Tibial nerve (tissue), 4 donors: ENCODE data around the gene STX8. TPM values are rescaled to one million over a fixed set of nuclear protein-coding genes. Genes with fewer than 3 reads are reported as not detected.
A peak's percentile ranks its signal among the peaks of the same experiment; 100 is the strongest.
"Not testable (repeated sequence)": the region's sequence is repeated elsewhere in the genome, so short reads cannot be mapped to it uniquely, and the experiment has no call there.

ENCODE experiments used
- DNase-seq, 2 donors: peaks; one replicate each; pipeline ENCODE4 v3.0.0-alpha.2; 2019; ENCODE audit warnings: low spot score in 2 of 2
- H3K27ac ChIP-seq, 4 donors: fragments of 200-600 bp; sonication (generic) in 3 of 4; one replicate each; pipeline ENCODE4 v1.5.1; 2017 to 2019; ENCODE audit warnings: mild to moderate bottlenecking in 1 of 4
- H3K27me3 ChIP-seq, 2 donors: fragments of 200-600 bp; sonication (generic) in 1 of 2; one replicate each; pipeline versions ENCODE4 v1.5.1 to v1.6.0; 2017 to 2019
- H3K36me3 ChIP-seq, 3 donors: fragments of 200-600 bp; sonication (generic); one replicate each; pipeline ENCODE4 v1.5.1; 2018 to 2019
- H3K4me1 ChIP-seq, 4 donors: fragments of 200-600 bp; sonication (generic) in 3 of 4; one replicate each; pipeline ENCODE4 v1.5.1; 2017 to 2019
- H3K4me3 ChIP-seq, 4 donors: fragments of 200-600 bp; sonication (generic) in 3 of 4; one replicate each; pipeline ENCODE4 v1.5.1; 2017 to 2019; ENCODE audit warnings: mild to moderate bottlenecking in 1 of 4, moderate library complexity in 1 of 4
- H3K9me3 ChIP-seq, 4 donors: fragments of 200-600 bp; sonication (generic) in 3 of 4; one replicate each; pipeline ENCODE4 v1.5.1; 2017 to 2019
- EP300 ChIP-seq, 2 donors: sonication (generic); formaldehyde crosslinking; IDR thresholded peaks; one replicate each; pipeline ENCODE4 v1.6.1; 2017; ENCODE audit warnings: antibody characterized with exemption in 2 of 2, mild to moderate bottlenecking in 1 of 2
- POLR2A ChIP-seq, 2 donors: fragments of 450-650 bp; IDR thresholded peaks; one replicate each; pipeline ENCODE4 v1.6.1; 2017; ENCODE audit warnings: antibody characterized with exemption in 2 of 2, mild to moderate bottlenecking in 2 of 2, moderate library complexity in 2 of 2
- WGBS, 2 donors: methylation state at CpG; one replicate each; pipeline ENCODE4 v1.1.5; 2018; 5-methylcytosine and 5-hydroxymethylcytosine counted together
- total RNA-seq, 4 donors: library from RNA; depleted of rRNA; stranded (reverse); fragments of >200 nt; gene quantifications; one replicate each; pipeline ENCODE4 v1.1.0, GENCODE V29; 2016
- TF ChIP-seq, protein P1 (sequence below), 5 experiments: fragments of 200-600 bp in 3 of 5; fragments of 450-650 bp in 2 of 5; sonication (generic) in 3 of 5; IDR thresholded peaks; one replicate each; pipeline ENCODE4 v1.5.1; 2016 to 2019; ENCODE audit warnings: antibody characterized with exemption in 5 of 5, mild to moderate bottlenecking in 3 of 5, moderate library complexity in 2 of 5

Gene STX8
- total RNA-seq, 4 donors from 2014 or later: 57.7 to 97.2 (median 69.1) TPM

DNA sequence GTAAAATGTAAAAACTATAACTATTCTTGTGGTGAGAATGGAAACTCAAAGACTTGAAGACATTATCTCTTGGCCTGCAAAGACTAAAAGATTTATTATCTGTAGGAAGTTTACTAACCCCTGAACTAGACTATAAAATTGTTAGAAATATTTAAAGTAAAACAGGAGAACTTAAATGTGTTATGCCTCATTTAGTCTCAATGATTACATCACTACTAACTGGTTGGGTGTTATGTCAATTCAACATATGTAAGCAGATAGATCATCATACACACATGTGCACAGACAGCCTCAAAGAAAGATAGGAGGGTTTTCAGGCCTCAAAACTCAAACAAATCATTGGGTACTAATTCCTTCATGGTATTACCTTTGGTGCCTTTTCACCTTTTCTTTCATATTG lies 7.6 kb downstream of the STX8 start:
- TF ChIP-seq EP300 (IDR thresholded peaks at IDR 0.05): no peak
- TF ChIP-seq, protein P1, sequence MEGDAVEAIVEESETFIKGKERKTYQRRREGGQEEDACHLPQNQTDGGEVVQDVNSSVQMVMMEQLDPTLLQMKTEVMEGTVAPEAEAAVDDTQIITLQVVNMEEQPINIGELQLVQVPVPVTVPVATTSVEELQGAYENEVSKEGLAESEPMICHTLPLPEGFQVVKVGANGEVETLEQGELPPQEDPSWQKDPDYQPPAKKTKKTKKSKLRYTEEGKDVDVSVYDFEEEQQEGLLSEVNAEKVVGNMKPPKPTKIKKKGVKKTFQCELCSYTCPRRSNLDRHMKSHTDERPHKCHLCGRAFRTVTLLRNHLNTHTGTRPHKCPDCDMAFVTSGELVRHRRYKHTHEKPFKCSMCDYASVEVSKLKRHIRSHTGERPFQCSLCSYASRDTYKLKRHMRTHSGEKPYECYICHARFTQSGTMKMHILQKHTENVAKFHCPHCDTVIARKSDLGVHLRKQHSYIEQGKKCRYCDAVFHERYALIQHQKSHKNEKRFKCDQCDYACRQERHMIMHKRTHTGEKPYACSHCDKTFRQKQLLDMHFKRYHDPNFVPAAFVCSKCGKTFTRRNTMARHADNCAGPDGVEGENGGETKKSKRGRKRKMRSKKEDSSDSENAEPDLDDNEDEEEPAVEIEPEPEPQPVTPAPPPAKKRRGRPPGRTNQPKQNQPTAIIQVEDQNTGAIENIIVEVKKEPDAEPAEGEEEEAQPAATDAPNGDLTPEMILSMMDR (IDR thresholded peaks at IDR 0.05): no peak
- no peak for TF ChIP-seq POLR2A (IDR thresholded peaks at IDR 0.05)
- H3K27me3 ChIP-seq: no peaks in the 10 kb centered on the region
- H3K4me1 ChIP-seq: no peaks in the 10 kb centered on the region
- peaks cover 0 to 44% (median 5%) of the 10 kb centered on the region in 3 donors for H3K36me3 ChIP-seq
- H3K4me3 ChIP-seq: no peak overlapping the region
- no peak overlapping the region for H3K27ac ChIP-seq
- no peaks in the 10 kb centered on the region for H3K9me3 ChIP-seq
- no peak for DNase-seq

DNA sequence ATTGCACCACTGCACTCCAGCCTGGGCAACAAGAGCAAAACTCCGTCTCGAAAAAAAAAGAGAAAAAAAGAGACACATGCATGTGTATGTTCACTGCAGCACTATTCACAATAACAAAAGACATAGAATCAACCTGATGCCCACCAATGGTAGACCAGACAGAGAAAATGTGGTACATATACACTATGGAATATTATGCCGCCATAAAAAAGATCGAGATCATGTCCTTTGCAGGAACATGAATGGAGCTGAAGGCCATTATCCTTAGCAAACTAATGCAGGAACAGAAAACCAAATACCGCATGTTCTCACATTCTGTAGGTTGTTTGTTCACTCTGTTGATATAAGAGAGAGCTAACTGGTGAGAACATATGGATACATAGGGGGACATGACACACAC lies 8.9 kb downstream of the STX8 start:
- peaks cover 0 to 50% (median 5%) of the 10 kb centered on the region in 3 donors for H3K36me3 ChIP-seq
- not testable (repeated sequence) for H3K4me1 ChIP-seq
- WGBS, 2 donors: 85 to 96% methylated on average over 5 of the region's 5 CpGs

DNA sequence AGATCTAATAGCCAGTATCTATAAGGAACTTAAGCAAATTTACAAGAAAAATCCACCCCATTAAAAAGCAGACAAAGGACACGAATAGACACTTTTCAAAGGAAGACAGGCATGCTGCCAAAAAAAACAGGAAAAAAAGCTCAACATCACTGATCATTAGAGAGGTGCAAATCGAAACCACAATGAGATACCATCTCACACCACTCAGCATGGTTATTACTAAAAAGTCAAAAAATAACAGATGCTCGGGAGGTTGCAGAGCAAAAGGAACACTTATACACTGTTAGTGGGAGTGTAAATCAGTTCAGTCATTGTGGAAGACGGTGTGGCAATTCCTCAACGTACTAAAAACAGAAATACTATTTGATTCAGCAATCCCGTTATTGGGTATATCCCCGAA lies 9.6 kb downstream of the STX8 start:
- Histone ChIP-seq H3K27me3 (no peaks in the 10 kb centered on the region), H3K36me3 (peaks cover 0 to 50% (median 5%) of the 10 kb centered on the region in 3 donors), H3K4me1 (no peaks in the 10 kb centered on the region), H3K4me3 (no peak overlapping the region), H3K9me3 (no peaks in the 10 kb centered on the region), H3K27ac (no peak overlapping the region)
- no peak for TF ChIP-seq EP300 (IDR thresholded peaks at IDR 0.05)
- no peak for TF ChIP-seq POLR2A (IDR thresholded peaks at IDR 0.05)
- TF ChIP-seq, protein P1 (IDR thresholded peaks at IDR 0.05): no peak
- WGBS, 2 donors: 55 to 63% methylated on average over 7 of the region's 7 CpGs
- DNase-seq: no peak

More for the DNA sequence above, 8.9 kb downstream of the STX8 start:
- not testable (repeated sequence) for DNase-seq, H3K9me3 ChIP-seq, H3K4me3 ChIP-seq, H3K27me3 ChIP-seq, H3K27ac ChIP-seq

DNA sequence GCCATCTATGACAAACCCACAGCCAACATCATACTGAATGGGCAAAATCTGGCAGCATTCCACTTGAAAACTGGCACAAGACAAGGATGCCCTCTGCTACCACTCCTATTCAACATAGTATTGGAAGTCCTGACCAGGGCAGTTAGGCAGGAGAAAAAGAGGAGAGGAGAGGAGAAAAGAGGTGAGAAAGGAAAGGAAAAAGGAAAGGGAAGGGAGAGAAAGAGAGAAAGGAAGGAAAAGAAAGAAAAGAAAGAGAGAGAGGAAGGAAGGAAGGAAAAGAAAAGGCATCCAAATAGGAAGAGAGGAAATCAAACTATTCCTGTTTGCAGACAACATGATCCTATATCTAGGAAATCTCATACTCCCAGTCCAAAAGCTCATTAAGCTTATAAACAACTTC lies 11.5 kb downstream of the STX8 start:
- DNase-seq: no peak
- H3K36me3 ChIP-seq: peaks cover 0 to 41% (median 5%) of the 10 kb centered on the region in 3 donors
- no peaks in the 10 kb centered on the region for H3K4me1 ChIP-seq
- H3K27me3 ChIP-seq: no peaks in the 10 kb centered on the region
- H3K27ac ChIP-seq: no peak overlapping the region
- no peak overlapping the region for H3K4me3 ChIP-seq
- no peaks in the 10 kb centered on the region for H3K9me3 ChIP-seq
- no peak for TF ChIP-seq POLR2A (IDR thresholded peaks at IDR 0.05)
- TF ChIP-seq EP300 (IDR thresholded peaks at IDR 0.05): no peak
- TF ChIP-seq, protein P1 (IDR thresholded peaks at IDR 0.05): no peak

DNA sequence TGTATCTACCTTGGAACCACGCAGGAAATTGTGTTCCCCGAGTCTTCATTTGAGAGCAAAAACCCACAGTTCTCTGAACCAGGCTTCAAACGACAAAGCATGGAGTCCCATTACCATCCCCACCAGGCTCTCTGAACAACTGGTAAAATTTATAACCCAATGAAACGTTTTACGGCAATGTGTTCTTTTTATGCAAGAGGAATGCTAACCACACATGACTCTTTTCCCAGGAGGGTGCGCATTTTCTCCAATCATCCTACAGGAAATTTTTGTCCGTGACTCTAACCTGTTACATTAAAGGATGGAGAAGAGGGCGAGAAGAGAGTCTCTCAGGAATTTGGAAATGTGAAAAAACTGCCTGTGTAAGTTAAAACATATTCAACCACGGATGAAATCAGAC lies 17.8 kb downstream of the STX8 start:
- Histone ChIP-seq H3K27me3 (no peaks in the 10 kb centered on the region), H3K4me1 (peaks cover 0 to 6% (median 0%) of the 10 kb centered on the region in 4 donors), H3K4me3 (no peak overlapping the region), H3K36me3 (peaks cover 0 to 15% (median 0%) of the 10 kb centered on the region in 3 donors), H3K9me3 (no peaks in the 10 kb centered on the region), H3K27ac (peak overlapping the region in 1 of 4 donors; percentile 24)
- TF ChIP-seq, protein P1 (IDR thresholded peaks at IDR 0.05): no peak
- TF ChIP-seq POLR2A (IDR thresholded peaks at IDR 0.05) (no peak), EP300 (IDR thresholded peaks at IDR 0.05) (no peak)
- no peak for DNase-seq
- WGBS, 2 donors: 72 to 76% methylated on average over 9 of the region's 9 CpGs
